ENCODE results near the gene SPSB2. TPM values are rescaled to one million over a fixed set of nuclear protein-coding genes. Genes with fewer than 3 reads are reported as not detected.

Gene SPSB2
- total and polyA plus RNA-seq, 9 of the 15 experiments (the other 6 are each of a cell fraction or from before 2014, with no cell fraction given): 0.10 to 10.6 (median 1.9) TPM

DNA sequence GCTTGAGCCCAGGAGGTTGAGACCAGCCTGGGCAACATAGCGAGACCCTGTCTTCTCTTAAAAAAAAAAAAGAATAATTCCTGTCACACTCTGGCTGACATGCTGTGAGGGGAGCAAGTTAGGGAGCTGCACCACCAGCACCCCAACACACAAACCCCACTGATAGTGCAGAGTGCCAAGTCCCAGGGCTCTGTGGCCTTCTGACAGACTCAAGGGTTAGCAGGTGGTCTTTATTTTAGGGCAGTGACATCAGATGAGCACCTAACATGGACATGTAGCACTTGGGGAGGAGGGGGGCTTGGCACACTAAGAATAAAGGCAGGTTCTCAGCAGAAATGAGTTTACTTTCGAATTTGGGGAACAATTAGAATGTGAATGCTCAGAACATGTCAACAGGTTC is 14.3 kb downstream of the SPSB2 start (continued):
- TF ChIP-seq RBM22 (IDR thresholded peaks at IDR 0.05; ENCODE audit: low read depth, low read length, poor library complexity, severe bottlenecking): no peak
- no peak for TF ChIP-seq MCM3 (IDR thresholded peaks at IDR 0.05)
- TF ChIP-seq ETS2 (tag; IDR thresholded peaks at IDR 0.05; ENCODE audit: borderline replicate concordance, poor library complexity, severe bottlenecking): no peak
- no peak for TF ChIP-seq SREBF1 (IDR thresholded peaks at IDR 0.05; ENCODE audit: borderline replicate concordance, low read depth, low read length)
- TF ChIP-seq FOXA3 (CRISPR knock-in tag; conservative IDR thresholded peaks at IDR 0.05 in 1 of 2, IDR thresholded peaks at IDR 0.05 in 1 of 2): no peak
- TF ChIP-seq PCBP1 (IDR thresholded peaks at IDR 0.05; ENCODE audit: low read depth, low read length, poor library complexity, severe bottlenecking): no peak
- TF ChIP-seq CAMTA2 (CRISPR knock-in tag; conservative IDR thresholded peaks at IDR 0.05): no peak

DNA sequence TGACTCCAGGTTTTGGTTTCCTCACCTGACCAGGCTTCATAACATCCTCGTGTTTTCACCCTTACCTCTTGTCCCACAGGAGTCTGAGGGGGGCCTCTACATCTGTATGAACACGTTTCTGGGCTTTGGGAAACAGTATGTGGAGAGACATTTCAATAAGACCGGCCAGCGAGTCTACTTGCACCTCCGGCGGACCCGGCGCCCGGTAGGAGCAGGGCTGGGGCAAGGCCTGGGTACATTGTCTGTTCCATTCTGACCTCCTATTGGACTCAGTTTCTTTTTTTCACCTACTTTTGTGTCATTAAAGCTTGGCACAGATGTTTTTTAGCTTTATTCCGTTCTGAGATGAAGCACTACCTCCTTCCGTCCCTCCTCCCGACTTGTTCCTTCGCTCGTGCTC is 17.8 kb downstream of the SPSB2 start:
- Histone ChIP-seq H3K27me3 (ENCODE audit: control insufficient read depth in 2 of 2, insufficient read depth in 2 of 2, low read length in 2 of 2) (no peaks in the 10 kb centered on the region), H3K9me1 (ENCODE audit: control insufficient read depth, insufficient read depth, low read length) (peaks cover 3% of the 10 kb centered on the region), H3K36me3 (ENCODE audit: control insufficient read depth, insufficient read depth, low read length) (peaks cover 64% of the 10 kb centered on the region), H3K9me3 (replicated peaks; ENCODE audit: control insufficient read depth, insufficient read depth, low read depth, low read length) (no peaks in the 10 kb centered on the region), H3K79me2 (ENCODE audit: control insufficient read depth, insufficient read depth, low read length) (peaks cover 35% of the 10 kb centered on the region), H3K4me3 (no peak overlapping the region), H4K20me1 (replicated peaks; ENCODE audit: control insufficient read depth, insufficient read depth, low read length) (no peaks in the 10 kb centered on the region; the same call in 1 of the 2 replicates), H3K4me2 (ENCODE audit: insufficient read depth, low read length) (no peak overlapping the region), H2AFZ (ENCODE audit: low read depth, low read length) (no peak overlapping the region), H3K9ac (ENCODE audit: insufficient read depth in 1 of 2, low read depth in 2 of 2, low read length in 2 of 2) (no peak overlapping the region), H3K27ac (ENCODE audit: extremely low read depth, low read depth, low read length) (no peak overlapping the region), H3K4me1 (replicated peaks in 1 of 2; ENCODE audit: control insufficient read depth in 2 of 2, insufficient read depth in 2 of 2, low read length in 2 of 2) (peaks cover 8 to 10% of the 10 kb centered on the region in 2 experiments; a peak in 4 of 5 replicates)
- DNase-seq (ENCODE audit: extremely low read depth in 1 of 4, low spot score in 3 of 4) (no peak), FAIRE-seq (no peak), ATAC-seq (no peak)
- WGBS (ENCODE audit: insufficient coverage, low coverage, missing lambda C conversion rate): 82% methylated on average over 9 of the region's 14 CpGs
- no TSS peak for BruUV-seq (replicated peaks)
- CTCF ChIA-PET (ENCODE audit: low intra/inter-chr PET ratio): no interaction called here
- POLR2A ChIA-PET: interaction anchor here (0.6 to 7.4 kb wide), 2 partner anchors 12 to 13 kb away, joined by 3 to 174 read pairs; partner anchors contain the start of genes SPSB2 and TPI1
- in situ Hi-C loops (cut with MboI) (no loop called here), intact Hi-C loops (cut with micrococcal nuclease) (no loop called here)
- no peak for TF ChIP-seq MYNN (IDR thresholded peaks at IDR 0.05)
- no peak for TF ChIP-seq MYNN (CRISPR knock-in tag; IDR thresholded peaks at IDR 0.05)
- TF ChIP-seq, protein P1, sequence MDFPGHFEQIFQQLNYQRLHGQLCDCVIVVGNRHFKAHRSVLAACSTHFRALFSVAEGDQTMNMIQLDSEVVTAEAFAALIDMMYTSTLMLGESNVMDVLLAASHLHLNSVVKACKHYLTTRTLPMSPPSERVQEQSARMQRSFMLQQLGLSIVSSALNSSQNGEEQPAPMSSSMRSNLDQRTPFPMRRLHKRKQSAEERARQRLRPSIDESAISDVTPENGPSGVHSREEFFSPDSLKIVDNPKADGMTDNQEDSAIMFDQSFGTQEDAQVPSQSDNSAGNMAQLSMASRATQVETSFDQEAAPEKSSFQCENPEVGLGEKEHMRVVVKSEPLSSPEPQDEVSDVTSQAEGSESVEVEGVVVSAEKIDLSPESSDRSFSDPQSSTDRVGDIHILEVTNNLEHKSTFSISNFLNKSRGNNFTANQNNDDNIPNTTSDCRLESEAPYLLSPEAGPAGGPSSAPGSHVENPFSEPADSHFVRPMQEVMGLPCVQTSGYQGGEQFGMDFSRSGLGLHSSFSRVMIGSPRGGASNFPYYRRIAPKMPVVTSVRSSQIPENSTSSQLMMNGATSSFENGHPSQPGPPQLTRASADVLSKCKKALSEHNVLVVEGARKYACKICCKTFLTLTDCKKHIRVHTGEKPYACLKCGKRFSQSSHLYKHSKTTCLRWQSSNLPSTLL (IDR thresholded peaks at IDR 0.05): no peak
- no peak for TF ChIP-seq TAF7 (tag; IDR thresholded peaks at IDR 0.05)

All from K562 (cell line).